Activated CD4-positive, alpha-beta T cell treated with anti-CD3 and anti-CD28 coated beads, Interleukin-2, amount 50 U/mL, for 16 hours (primary cell): ENCODE data around the gene CNTLN.
"Not testable (repeated sequence)": the region's sequence is repeated elsewhere in the genome, so short reads cannot be mapped to it uniquely, and the experiment has no call there.

Experiments used
- DNase-seq: peaks from one replicate; pipeline ENCODE4 v3.0.0-alpha.2; 2020

CNTLN gene

GRCh38 chr9:17177496-17177895 lies 42.7 kb downstream of the CNTLN start:
- not testable (repeated sequence) for DNase-seq

- DNase-seq = no peak
These were observed 50.7 kb downstream of the CNTLN start for GRCh38 chr9:17185481-17186029.

DNA sequence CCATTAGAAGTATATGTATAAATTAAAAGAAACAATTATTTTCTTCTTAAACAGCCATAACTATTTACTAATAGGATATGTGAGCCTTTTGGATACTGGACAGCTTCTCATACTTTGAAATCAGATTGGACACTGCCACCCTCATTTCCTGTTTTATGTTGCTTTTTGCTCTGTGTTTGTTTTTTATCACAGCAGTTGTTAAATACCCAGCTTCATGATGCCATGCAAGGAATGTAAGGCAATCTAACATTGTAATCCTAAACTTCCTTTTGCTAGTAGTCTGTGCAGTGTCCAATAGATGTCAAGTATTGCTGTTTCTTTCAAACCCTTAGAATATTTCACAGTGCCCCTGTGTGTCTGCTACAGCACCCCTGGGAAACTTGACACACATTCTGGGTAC lies 56.2 kb downstream of the CNTLN start:
- DNase-seq = no peak

GRCh38 chr9:17204611-17205152 lies 69.8 kb downstream of the CNTLN start:
- no peak for DNase-seq

GRCh38 chr9:17216011-17216410 lies 81.2 kb downstream of the CNTLN start:
- no peak for DNase-seq

- DNase-seq = no peak
These were observed 81.8 kb downstream of the CNTLN start for GRCh38 chr9:17216646-17217045.

DNA sequence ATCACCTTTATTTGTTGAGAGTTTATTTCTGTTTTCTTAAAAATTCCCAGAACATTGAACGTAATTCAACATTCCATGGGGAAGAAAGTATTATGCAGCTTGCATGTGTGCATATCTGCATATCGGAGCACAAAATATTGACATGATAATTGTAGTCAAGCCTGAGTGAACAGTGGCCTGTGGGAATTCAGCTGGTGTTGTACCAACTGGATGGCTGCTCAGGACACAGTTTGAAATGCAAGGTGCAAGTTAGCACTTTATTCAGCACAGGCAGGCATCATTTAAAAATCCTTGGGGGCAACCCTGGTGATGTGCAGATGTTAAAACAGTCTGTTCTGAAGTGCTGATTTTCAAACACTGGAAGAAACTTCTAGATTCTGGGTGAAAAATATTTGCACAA lies 82.4 kb downstream of the CNTLN start:
- no peak for DNase-seq

- no peak for DNase-seq
These were observed 84.4 kb downstream of the CNTLN start for GRCh38 chr9:17219261-17219660.

DNA sequence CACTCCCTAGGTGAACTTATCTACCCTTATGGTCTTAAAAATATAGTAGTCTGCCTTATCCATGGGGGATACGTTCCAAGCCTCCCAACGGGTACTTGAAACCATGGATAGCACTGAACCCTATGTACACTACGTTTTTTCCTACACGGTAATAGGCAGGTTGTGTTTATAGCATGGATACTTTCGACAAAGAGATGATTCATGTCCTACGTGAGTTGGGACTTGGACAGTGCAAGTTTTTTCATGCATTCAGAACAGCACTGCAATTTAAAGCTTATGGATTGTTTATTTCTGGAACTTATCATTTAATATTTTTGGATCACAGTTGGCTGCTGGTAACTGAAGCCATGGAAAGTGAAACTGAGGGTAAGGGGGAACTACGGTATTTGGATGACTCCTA lies 88.1 kb downstream of the CNTLN start:
- DNase-seq = no peak

GRCh38 chr9:17225407-17225806 lies 90.6 kb downstream of the CNTLN start:
- DNase-seq = no peak

DNA sequence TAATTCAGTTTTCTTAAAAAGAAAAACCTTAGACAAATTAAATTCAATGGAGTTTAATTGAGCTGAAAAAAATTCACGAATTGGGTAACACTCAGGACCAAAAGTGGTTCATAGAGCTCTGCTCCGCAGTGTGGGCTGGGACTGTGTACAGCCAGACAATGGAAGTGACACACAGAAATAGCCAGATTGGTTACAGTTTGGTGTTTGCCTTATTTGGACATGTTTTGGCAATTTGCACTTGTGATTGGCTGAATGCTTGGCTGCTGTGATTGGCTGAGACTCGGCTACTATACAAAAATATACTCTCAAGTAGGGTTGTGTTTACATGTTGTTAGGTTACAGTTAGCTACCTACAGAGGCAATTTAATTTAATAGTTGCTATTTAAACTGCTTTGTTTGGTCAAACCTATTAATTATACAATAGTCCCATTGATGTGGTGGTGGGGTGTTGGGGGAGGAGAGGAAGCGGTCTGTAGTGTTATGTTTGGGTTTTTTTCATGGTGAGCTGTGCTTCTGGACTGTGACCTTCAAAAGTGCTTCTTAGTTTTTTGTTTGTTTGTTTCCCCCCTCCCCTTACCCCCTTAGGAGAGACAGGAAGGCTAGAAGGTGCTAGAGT lies 95.2 kb downstream of the CNTLN start:
- no peak for DNase-seq

- no peak for DNase-seq
These were observed 95.8 kb downstream of the CNTLN start for GRCh38 chr9:17230646-17231045.

GRCh38 chr9:17236147-17236546 lies 101.3 kb downstream of the CNTLN start:
- DNase-seq = no peak

DNA sequence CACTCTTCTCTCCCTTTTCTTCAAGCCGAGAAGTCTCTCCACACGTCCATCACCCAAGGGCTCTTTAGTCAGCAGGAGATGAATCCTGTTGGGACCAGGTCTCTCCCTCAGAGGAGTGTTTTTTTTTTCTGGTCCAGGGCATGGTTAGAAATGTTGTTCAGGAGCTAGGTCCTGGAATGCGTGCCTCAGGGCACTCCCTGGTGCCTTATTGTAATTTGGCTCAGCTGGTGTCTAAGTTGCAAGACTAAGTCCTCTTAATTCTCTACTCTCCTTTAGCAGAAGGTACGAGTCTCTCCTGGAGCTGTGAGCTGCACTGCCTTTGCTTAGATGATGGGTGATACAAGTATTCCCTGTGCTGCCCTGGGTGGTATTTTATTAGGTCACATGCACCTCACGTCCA lies 111.9 kb downstream of the CNTLN start:
- DNase-seq = no peak

DNA sequence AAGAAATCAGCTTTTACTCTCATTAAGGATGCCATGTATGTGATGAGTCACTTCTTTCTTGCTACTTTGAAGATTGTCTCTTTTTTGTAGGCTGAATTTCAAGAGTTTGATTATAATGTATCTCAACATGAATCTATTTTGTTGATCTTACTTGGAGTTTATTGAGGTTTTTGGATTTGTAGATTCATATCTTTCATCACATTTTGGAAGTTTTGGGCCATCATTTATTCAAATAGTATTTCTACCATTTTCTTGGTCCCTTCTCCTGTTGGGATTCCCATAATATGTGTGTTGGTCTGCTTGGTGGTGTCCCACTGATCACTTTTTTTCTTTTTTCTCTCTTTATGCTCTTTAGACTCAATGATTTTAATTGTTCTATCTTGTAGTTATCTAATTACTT lies 116.3 kb downstream of the CNTLN start:
- no peak for DNase-seq

DNA sequence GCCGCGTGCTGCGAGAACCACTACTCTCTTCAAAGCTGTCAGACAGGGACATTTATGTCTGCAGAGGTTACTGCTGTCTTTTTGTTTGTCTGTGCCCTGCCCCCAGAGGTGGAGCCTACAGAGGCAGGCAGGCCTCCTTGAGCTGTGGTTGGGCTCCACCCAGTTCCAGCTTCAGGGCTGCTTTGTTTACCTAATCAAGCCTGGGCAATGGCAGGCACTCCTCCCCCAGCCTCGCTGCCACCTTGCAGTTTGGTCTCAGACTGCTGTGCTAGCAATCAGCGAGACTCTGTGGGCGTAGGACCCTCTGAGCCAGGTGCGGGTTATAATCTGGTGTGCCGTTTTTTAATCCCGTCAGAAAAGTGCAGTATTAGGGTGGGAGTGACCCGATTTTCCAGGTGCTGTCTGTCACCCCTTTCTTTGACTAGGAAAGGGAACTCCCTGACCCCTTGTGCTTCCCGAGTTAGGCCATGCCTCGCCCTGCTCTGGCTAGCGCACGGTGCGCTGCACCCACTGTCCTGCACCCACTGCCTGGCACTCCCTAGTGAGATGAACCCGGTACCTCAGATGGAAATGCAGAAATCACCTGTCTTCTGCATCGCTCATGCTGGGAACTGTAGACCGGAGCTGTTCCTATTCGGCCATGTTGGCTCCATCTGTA lies 133.8 kb downstream of the CNTLN start:
- not testable (repeated sequence) for DNase-seq

GRCh38 chr9:17269799-17270198 lies 135.0 kb downstream of the CNTLN start:
- no peak for DNase-seq

- DNase-seq = no peak
These were observed 137.7 kb downstream of the CNTLN start for GRCh38 chr9:17272536-17272935.

- no peak for DNase-seq
These were observed 145.6 kb downstream of the CNTLN start for GRCh38 chr9:17280350-17281012.

DNA sequence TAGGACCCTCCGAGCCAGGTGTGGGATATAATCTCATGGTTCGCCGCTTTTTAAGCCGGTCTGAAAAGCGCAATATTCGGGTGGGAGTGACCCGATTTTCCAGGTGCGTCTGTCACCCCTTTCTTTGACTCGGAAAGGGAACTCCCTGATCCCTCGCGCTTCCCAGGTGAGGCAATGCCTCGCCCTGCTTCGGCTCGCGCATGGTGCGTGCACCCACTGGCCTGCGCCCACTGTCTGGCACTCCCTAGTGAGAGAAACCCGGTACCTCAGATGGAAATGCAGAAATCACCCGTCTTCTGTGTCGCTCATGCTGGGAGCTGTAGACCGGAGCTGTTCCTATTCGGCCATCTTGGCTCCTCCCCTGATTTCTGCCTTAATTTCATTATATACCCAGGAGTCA lies 155.8 kb downstream of the CNTLN start:
- not testable (repeated sequence) for DNase-seq

DNA sequence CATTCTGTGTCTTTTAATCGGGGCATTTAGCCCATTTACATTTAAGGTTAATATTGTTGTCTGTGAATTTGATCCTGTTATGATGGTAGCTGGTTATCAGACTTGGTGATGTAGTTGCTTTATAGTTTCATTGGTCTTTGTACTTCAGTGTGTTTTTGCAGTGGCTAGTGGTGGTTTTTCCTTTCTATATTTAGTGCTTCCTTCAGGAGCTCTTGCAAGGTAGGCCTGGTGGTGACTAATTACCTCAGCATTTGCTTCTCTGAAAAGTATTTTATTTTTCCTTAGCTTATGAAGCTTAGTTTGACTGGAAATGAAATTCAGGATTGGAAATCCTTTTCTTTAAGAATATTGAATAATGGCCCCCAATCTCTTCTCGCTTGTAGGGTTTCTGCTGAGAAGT lies 156.9 kb downstream of the CNTLN start:
- no peak for DNase-seq

GRCh38 chr9:17293685-17294084 lies 158.8 kb downstream of the CNTLN start:
- DNase-seq = no peak

DNA sequence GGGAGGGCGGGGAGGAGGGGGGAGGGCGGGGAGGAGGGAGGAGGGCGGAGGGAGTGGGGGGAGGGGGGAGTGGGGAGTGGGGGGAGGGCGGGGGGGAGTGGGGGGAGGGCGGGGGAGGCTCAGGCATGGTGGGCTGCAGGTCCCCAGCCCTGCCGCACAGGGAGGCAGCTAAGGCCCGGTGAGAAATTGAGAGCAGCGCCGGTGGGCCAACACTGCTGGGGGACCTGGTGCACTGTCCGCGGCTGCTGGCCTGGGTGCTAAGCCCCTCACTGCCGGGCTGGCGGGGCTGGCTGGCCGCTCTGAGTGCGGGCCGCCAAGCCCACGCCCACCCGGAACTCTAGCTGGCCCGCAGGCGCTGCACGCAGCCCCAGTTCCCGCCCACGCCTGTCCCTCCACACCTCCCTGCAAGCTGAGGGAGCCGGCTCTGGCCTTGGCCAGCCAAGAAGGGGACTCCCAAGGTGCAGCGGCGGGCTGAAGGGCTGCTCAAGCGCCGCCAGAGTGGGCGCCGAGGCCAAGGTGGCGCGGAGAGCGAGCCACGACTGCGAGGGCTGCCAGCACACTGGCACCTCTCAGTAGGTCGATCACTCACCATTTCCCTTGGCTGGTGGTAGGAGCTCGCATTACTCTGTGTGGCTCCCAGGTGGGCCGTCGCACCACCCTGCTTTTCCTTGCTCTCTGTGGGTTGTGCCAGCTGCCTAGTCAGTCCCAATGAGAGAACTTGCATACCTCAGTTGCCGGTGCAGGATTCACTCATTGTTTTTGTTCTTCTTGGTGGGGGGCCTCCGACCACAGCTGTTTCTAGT lies 160.2 kb downstream of the CNTLN start:
- no peak for DNase-seq
